Spleen (tissue), 11 donors: ENCODE data around the gene ZNF678. TPM values are rescaled to one million over a fixed set of nuclear protein-coding genes. Genes with fewer than 3 reads are reported as not detected.
"Not testable (repeated sequence)": the region's sequence is repeated elsewhere in the genome, so short reads cannot be mapped to it uniquely, and the experiment has no call there.

ENCODE experiments used
- DNase-seq: peaks from one replicate; pipeline ENCODE4 v3.0.0-alpha.2; 2020
- H3K27ac ChIP-seq, 8 donors: fragments of 200-600 bp; sonication (generic) in 7 of 8; 1 replicate in 4 of 8; 2 replicates in 4 of 8; pipeline versions ENCODE4 v1.5.0 to v1.8.0; 2016 to 2021; ENCODE audit warnings: inconsistent platforms in 4 of 8, mild to moderate bottlenecking in 4 of 8, moderate library complexity in 1 of 8
- H3K27me3 ChIP-seq, 7 donors: fragments of 200-600 bp; sonication (generic) in 6 of 7; replicated peaks in 1 of 7; 1 replicate in 4 of 7; 2 replicates in 3 of 7; pipeline versions ENCODE4 v1.5.0 to v1.8.0; 2016 to 2021; ENCODE audit warnings: inconsistent platforms in 3 of 7, mild to moderate bottlenecking in 1 of 7
- H3K36me3 ChIP-seq, 6 donors: fragments of 200-600 bp; sonication (generic) in 5 of 6; 1 replicate in 4 of 6; 2 replicates in 2 of 6; pipeline versions ENCODE4 v1.5.0 to v1.8.0; 2016 to 2021; ENCODE audit warnings: inconsistent platforms in 2 of 6
- H3K4me1 ChIP-seq, 6 donors: fragments of 200-600 bp; sonication (generic) in 5 of 6; 1 replicate in 3 of 6; 2 replicates in 3 of 6; pipeline versions ENCODE4 v1.5.0 to v1.8.0; 2016 to 2021; ENCODE audit warnings: inconsistent platforms in 3 of 6
- H3K4me3 ChIP-seq, 8 donors: fragments of 200-600 bp; sonication (generic) in 7 of 8; 1 replicate in 4 of 8; 2 replicates in 4 of 8; pipeline versions ENCODE4 v1.5.0 to v1.8.0; 2016 to 2021; ENCODE audit warnings: inconsistent platforms in 4 of 8, mild to moderate bottlenecking in 4 of 8, moderate library complexity in 2 of 8
- H3K9me3 ChIP-seq, 8 donors: fragments of 200-600 bp; sonication (generic) in 7 of 8; 1 replicate in 4 of 8; 2 replicates in 4 of 8; pipeline versions ENCODE4 v1.5.0 to v1.8.0; 2016 to 2021; ENCODE audit warnings: inconsistent platforms in 4 of 8
- POLR2A ChIP-seq, 3 donors: fragments of 450-650 bp; IDR thresholded peaks; one replicate each; pipeline ENCODE4 v1.5.1; 2017; ENCODE audit warnings: antibody characterized with exemption in 3 of 3, mild to moderate bottlenecking in 1 of 3
- POLR2AphosphoS5 ChIP-seq, 3 donors: sonication (generic); formaldehyde crosslinking; IDR thresholded peaks; one replicate each; pipeline ENCODE4 v1.5.1; 2017; ENCODE audit warnings: antibody characterized with exemption in 3 of 3
- WGBS, 5 donors: extraction: QIAGEN DNeasy Blood & Tissue Kit in 3 of 5; methylation state at CpG; one replicate each; pipeline versions ENCODE4 v1.1.5 to v1.1.7; 2013 to 2018; 5-methylcytosine and 5-hydroxymethylcytosine counted together
- intact Hi-C: fragments of 100-400 bp; cut with DNase I; formaldehyde crosslinking; loops from one replicate; pipeline ENCODE4 v1.15.0; 2023; ENCODE audit warnings: low total_unique reads
- polyA plus RNA-seq, 3 donors: library from polyadenylated mRNA; stranded (reverse); fragments of 200-250 nt; gene quantifications; one replicate each; pipeline ENCODE4 v1.2.1, GENCODE V29; 2013
- total RNA-seq, 7 donors: library from RNA; depleted of rRNA in 3 of 7; stranded (reverse); fragments of >200 nt in 3 of 7; fragmentation: NEBNext Ultra II Directional in 4 of 7; extraction: Animal tissue kit (Norgen Biotek cat#: 25700) in 4 of 7; gene quantifications; one replicate each; pipeline versions ENCODE4 v1.1.0 to v1.2.1, GENCODE V29; 2016 to 2021
- TF ChIP-seq, protein P1 (sequence below), 11 experiments: fragments of 200-600 bp in 7 of 11; fragments of 450-650 bp in 4 of 11; sonication (generic) in 4 of 11; IDR thresholded peaks in 8 of 11; conservative IDR thresholded peaks in 3 of 11; 1 replicate in 7 of 11; 2 replicates in 4 of 11; pipeline versions ENCODE4 v1.4.0 to v1.8.0; 2016 to 2021; ENCODE audit warnings: antibody characterized with exemption in 11 of 11, inconsistent platforms in 4 of 11, mild to moderate bottlenecking in 1 of 11
- donor health status: healthy with polysubstance abuse.
- donor health status: DM: no; HTN: no; CAD: no; lungs with moderate emphysema.
- donor health status: DM: no; HTN: no; CAD: no.
- donor health status: Bipolar disorder and iron deficiency.
- donor health status: healthy.
- donor health status: DM: no; HTN: no; CAD: no.
- donor health status: DM: yes; HTN: yes; CAD: no.

ZNF678 gene
- total and polyA plus RNA-seq, 10 donors, result 1.5 to 24.5 (median 11.9) TPM

DNA sequence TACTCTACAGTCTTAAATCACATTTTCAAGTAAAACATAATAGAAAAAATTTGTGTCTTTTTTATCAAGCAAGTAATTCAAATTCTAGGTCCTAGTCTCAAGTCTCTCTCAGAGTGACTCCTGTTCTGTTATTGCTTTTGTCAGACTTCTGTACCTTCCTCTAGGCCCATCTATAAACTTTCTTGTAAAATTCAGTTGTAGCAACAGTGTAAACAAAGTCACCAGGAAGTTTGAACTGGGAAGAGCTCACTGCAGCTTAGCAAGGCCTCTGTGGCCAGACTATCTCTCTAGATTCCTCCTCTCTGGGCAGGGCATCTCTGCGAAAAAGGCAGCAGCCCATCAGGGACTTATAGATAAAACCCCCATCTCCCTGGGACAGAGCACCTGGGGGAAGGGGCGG, 13.5 kb upstream of the ZNF678 start:
- TF ChIP-seq POLR2A (IDR thresholded peaks at IDR 0.05) (no peak), POLR2AphosphoS5 (IDR thresholded peaks at IDR 0.05) (no peak)
- TF ChIP-seq, protein P1, sequence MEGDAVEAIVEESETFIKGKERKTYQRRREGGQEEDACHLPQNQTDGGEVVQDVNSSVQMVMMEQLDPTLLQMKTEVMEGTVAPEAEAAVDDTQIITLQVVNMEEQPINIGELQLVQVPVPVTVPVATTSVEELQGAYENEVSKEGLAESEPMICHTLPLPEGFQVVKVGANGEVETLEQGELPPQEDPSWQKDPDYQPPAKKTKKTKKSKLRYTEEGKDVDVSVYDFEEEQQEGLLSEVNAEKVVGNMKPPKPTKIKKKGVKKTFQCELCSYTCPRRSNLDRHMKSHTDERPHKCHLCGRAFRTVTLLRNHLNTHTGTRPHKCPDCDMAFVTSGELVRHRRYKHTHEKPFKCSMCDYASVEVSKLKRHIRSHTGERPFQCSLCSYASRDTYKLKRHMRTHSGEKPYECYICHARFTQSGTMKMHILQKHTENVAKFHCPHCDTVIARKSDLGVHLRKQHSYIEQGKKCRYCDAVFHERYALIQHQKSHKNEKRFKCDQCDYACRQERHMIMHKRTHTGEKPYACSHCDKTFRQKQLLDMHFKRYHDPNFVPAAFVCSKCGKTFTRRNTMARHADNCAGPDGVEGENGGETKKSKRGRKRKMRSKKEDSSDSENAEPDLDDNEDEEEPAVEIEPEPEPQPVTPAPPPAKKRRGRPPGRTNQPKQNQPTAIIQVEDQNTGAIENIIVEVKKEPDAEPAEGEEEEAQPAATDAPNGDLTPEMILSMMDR (IDR thresholded peaks at IDR 0.05 in 8 of 11, conservative IDR thresholded peaks at IDR 0.05 in 3 of 11), result no peak
- Histone ChIP-seq H3K9me3 (peaks cover 2 to 43% (median 19%) of the 10 kb centered on the region in 8 donors), H3K27ac (no peak overlapping the region), H3K27me3 (no peaks in the 10 kb centered on the region), H3K36me3 (no peaks in the 10 kb centered on the region), H3K4me3 (no peak overlapping the region), H3K4me1 (no peaks in the 10 kb centered on the region)
- DNase-seq, result no peak
- WGBS, 5 donors, result 79 to 97% (median 86%) methylated on average over 2 of the region's 2 CpGs
- intact Hi-C loops, result loop anchor here (10.0 kb wide), 1 partner anchor 65 kb away; no protein-coding TSS in a partner anchor

DNA sequence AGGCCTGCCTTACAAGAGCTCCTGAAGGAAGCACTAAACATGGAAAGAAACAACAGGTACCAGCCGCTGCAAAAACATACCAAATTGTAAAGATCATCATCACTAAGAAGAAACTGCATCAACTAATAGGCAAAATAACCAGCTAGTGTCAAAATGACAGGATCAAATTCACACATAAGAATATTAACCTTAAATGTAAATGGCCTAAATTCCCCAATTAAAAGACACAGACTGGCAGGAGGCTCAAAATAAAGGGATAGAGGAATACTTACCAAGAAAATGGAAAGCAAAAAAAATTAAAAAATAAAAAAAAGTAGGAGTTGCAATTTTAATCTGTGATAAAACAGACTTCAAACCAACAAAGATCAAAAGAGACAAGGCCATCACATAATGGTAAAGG, 11.5 kb upstream of the ZNF678 start:
- H3K27me3 ChIP-seq, H3K27ac ChIP-seq, H3K36me3 ChIP-seq, H3K4me1 ChIP-seq, DNase-seq, intact Hi-C loops, H3K4me3 ChIP-seq: not testable (repeated sequence)
- peaks cover 2 to 43% (median 19%) of the 10 kb centered on the region in 8 donors for H3K9me3 ChIP-seq
- WGBS, 5 donors, result 74 to 96% (median 88%) methylated on average over 1 of the region's 1 CpG

DNA sequence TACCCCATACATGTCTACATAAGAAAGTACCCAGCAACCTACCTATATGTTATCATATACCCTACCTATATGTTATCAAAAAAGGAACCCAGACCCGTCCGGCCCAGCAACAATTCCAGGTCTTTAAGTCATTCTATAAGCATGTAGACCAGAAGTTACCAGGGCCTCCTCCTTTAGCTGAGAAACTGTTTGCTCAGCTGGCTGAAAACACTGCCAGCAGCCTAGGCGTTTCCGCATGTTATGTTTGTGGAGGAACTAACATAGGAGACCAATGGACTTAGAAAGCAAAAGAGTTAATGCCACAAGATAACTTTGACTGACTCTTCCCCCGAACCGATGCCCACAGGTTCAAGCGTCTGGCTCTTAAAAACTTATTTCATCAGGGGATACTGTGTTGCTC, 7.1 kb upstream of the ZNF678 start:
- TF ChIP-seq POLR2A (IDR thresholded peaks at IDR 0.05), result no peak
- Histone ChIP-seq H3K27ac (no peak overlapping the region), H3K9me3 (peaks cover 2 to 50% (median 14%) of the 10 kb centered on the region in 8 donors), H3K27me3 (peaks cover 1 to 34% (median 26%) of the 10 kb centered on the region in 7 donors), H3K4me3 (no peak overlapping the region), H3K4me1 (peaks cover 0 to 23% (median 0%) of the 10 kb centered on the region in 6 donors), H3K36me3 (no peaks in the 10 kb centered on the region)
- WGBS, 5 donors, result 92 to 96% (median 93%) methylated on average over 7 of the region's 7 CpGs
- DNase-seq, result no peak
- intact Hi-C loops, result no loop called here

DNA sequence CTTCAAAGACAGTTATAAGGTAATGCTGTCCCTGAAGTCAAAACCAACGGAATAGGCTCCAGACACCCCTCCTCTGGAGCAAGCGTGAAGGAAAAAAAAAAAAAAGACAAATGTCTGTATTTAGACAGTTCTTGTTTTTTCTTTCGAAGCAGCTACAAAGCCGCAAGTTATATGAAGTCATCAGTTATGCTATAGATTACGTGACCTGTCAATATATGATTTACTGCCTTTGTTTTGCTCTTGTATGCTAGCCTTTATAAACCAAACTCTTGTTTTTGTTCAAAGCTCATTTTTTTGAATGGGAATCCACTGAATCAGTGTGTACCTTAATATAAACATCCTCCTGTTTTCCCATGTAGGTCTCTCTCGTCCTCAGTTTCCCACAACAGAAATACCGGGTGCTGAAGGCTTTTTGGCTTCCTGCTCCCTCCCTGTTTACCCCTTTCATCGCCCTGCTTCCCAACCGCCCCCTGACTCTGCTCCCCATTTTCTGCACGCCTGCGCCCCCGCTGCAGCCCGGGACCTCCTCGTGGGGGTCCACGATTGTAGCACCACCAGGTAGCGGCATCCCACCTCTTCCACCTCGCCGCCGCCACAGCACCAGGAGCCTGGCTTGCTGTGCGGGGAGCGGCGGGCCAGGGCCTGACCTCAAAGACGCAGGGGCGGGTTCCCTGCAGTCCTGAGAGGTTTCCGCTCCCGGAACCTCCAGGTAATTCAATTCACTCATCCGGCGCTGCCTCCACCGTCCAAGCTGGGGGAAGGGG, 5.2 kb upstream of the ZNF678 start:
- DNase-seq, result no peak
- TF ChIP-seq POLR2A (IDR thresholded peaks at IDR 0.05), result no peak
- TF ChIP-seq POLR2AphosphoS5 (IDR thresholded peaks at IDR 0.05), result no peak
- TF ChIP-seq, protein P1 (IDR thresholded peaks at IDR 0.05 in 8 of 11, conservative IDR thresholded peaks at IDR 0.05 in 3 of 11), result no peak
- intact Hi-C loops, result no loop called here
- Histone ChIP-seq H3K4me1 (peaks cover 0 to 23% (median 0%) of the 10 kb centered on the region in 6 donors), H3K27me3 (peaks cover 5 to 43% (median 28%) of the 10 kb centered on the region in 7 donors), H3K9me3 (peaks cover 0 to 35% (median 0%) of the 10 kb centered on the region in 8 donors), H3K36me3 (no peaks in the 10 kb centered on the region), H3K4me3 (peak overlapping the region in 1 of 8 donors; percentile 32), H3K27ac (no peak overlapping the region)
- 53 to 72% (median 65%) methylated on average over 26 to 29 of the region's 29 CpGs for WGBS, 5 donors

DNA sequence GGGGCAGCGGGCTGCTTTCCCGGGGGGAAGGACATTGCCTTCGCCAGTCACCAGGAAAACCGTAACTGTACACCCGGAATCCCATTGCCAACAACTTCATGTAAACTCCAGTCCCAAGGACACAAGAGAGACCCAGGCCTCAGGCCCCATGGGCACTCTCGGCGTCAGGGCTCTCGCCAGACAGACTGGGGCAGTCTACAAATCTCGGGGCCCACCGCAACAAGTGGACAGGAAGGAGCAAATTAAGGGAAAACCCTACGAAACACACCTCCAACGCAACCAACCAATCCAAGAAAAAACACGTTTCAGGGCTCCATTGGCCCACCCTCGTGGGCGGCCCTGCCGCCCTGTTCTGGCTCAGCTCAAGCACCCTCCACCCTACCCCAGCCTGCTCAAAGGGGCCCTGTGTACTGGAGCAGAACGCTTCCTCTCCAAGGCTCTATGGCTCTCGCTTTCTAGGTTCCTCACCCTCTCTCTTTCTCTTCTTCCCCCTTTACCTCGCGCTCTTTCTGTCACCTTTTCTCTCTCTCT, 4.6 kb upstream of the ZNF678 start:
- TF ChIP-seq, protein P1 (IDR thresholded peaks at IDR 0.05 in 8 of 11, conservative IDR thresholded peaks at IDR 0.05 in 3 of 11), result no peak
- TF ChIP-seq POLR2A (IDR thresholded peaks at IDR 0.05), result no peak
- TF ChIP-seq POLR2AphosphoS5 (IDR thresholded peaks at IDR 0.05), result no peak
- WGBS, 5 donors, result 42 to 60% (median 58%) methylated on average over 18 to 20 of the region's 20 CpGs
- H3K27me3 ChIP-seq, result peaks cover 5 to 43% (median 28%) of the 10 kb centered on the region in 7 donors
- no peak for DNase-seq
- H3K36me3 ChIP-seq, result no peaks in the 10 kb centered on the region
- H3K4me3 ChIP-seq, result peak overlapping the region in 1 of 8 donors; percentile 32
- H3K9me3 ChIP-seq, result peaks cover 0 to 30% (median 0%) of the 10 kb centered on the region in 8 donors
- no peak overlapping the region for H3K27ac ChIP-seq
- peaks cover 0 to 24% (median under 1%) of the 10 kb centered on the region in 6 donors for H3K4me1 ChIP-seq
- intact Hi-C loops, result no loop called here
